Activated CD8-positive, alpha-beta T cell treated with anti-CD3 and anti-CD28 coated beads for 36 hours (primary cell): Measurements from ENCODE around the gene ADCY4. TPM values are rescaled to one million over a fixed set of nuclear protein-coding genes. Genes with fewer than 3 reads are reported as not detected.

Experiments
- ATAC-seq: fragments of 200-7000 bp; cut with Tn5 transposase; one replicate; pipeline ENCODE4 v1.10.0; 2021; ENCODE audit warnings: mild to moderate bottlenecking, moderate library complexity
- CTCF ChIA-PET: fragments of 350-600 bp; sonication (Branson Sonifier 250); formaldehyde crosslinking; loops from one replicate; lab custom pipeline; 2021; ENCODE audit warnings: antibody characterized with exemption; lab: Charles Lee
- POLR2A ChIA-PET: fragments of 350-600 bp; sonication (Branson Sonifier 250); formaldehyde crosslinking; loops from one replicate; lab custom pipeline; 2021; ENCODE audit warnings: antibody characterized with exemption; lab: Charles Lee
- DNase-seq: peaks from one replicate; pipeline ENCODE4 v3.0.0-alpha.2; 2020
- H3K27ac Mint-ChIP-seq: one replicate; pipeline ENCODE4 v1.8.0; 2021; ENCODE audit warnings: mild to moderate bottlenecking, mixed read lengths
- H3K27me3 Mint-ChIP-seq: one replicate; pipeline ENCODE4 v1.8.0; 2021; ENCODE audit warnings: mixed read lengths
- H3K36me3 Mint-ChIP-seq: one replicate; pipeline ENCODE4 v1.8.0; 2021; ENCODE audit warnings: low read depth, mixed read lengths
- H3K4me1 Mint-ChIP-seq: one replicate; pipeline ENCODE4 v1.8.0; 2021; ENCODE audit warnings: low read depth, mixed read lengths
- H3K4me3 Mint-ChIP-seq: one replicate; pipeline ENCODE4 v1.8.0; 2021; ENCODE audit warnings: mild to moderate bottlenecking, moderate library complexity, mixed read lengths
- H3K9me3 Mint-ChIP-seq: one replicate; pipeline ENCODE4 v1.8.0; 2021; ENCODE audit warnings: mixed read lengths
- intact Hi-C: fragments of 100-400 bp; cut with micrococcal nuclease; formaldehyde crosslinking; loops from one replicate; pipeline ENCODE4 v1.10.0; 2022
- total RNA-seq, 2 experiments: library from RNA; stranded (reverse); gene quantifications; one replicate each; pipeline ENCODE4 v1.2.3, GENCODE V29; 2021
- TF ChIP-seq, protein P1 (sequence below): fragments of 200-600 bp; IDR thresholded peaks from one replicate; pipeline ENCODE4 v1.8.0; 2022; ENCODE audit warnings: antibody characterized with exemption, mild to moderate bottlenecking

ADCY4 gene
- total RNA-seq, 2 experiments from 2014 or later: 1.3 to 1.5 TPM

DNA sequence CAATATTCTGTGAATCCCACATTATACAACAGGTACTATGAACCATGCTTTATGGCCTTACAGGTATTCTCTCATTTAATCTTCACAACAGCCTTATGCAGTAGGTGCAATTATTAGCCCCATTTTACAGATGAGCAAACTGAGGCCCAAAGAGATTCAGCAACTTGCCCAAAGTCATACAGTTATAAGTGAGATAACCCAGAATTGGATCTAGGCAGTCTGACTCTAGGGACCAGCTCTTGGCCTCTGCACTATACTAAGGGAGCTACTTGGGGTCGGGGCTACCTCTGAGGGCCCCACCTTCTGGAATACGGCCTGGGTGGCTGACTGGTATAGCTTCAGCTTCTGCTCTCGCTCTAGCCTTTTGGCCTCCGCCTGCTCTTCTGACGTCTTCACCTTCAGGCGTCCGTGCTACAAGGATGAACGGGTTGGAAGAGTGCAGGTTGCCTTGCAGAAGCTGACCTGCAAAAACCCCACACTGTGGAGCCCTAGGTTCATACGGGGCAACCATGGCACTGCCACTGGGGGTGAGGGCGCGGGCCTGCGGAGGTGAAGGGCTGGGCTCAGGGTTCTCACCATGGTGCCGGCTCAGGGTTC is 64.2 kb downstream of the ADCY4 start:
- H3K9me3 Mint-ChIP-seq: no peaks in the 10 kb centered on the region
- CTCF ChIA-PET: interaction anchor here (0.7 to 5.4 kb wide), 19 partner anchors 8 to 166 kb away, joined by 3 to 66 read pairs (median 7); partner anchors contain the start of genes CIDEB, DHRS1, LTB4R and LTB4R2
- H3K27ac Mint-ChIP-seq: peak overlapping the region; percentile 94
- H3K4me3 Mint-ChIP-seq: peak overlapping the region; percentile 82
- DNase-seq (no peak), ATAC-seq (no peak)
- TF ChIP-seq, protein P1, sequence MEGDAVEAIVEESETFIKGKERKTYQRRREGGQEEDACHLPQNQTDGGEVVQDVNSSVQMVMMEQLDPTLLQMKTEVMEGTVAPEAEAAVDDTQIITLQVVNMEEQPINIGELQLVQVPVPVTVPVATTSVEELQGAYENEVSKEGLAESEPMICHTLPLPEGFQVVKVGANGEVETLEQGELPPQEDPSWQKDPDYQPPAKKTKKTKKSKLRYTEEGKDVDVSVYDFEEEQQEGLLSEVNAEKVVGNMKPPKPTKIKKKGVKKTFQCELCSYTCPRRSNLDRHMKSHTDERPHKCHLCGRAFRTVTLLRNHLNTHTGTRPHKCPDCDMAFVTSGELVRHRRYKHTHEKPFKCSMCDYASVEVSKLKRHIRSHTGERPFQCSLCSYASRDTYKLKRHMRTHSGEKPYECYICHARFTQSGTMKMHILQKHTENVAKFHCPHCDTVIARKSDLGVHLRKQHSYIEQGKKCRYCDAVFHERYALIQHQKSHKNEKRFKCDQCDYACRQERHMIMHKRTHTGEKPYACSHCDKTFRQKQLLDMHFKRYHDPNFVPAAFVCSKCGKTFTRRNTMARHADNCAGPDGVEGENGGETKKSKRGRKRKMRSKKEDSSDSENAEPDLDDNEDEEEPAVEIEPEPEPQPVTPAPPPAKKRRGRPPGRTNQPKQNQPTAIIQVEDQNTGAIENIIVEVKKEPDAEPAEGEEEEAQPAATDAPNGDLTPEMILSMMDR: no peak
- H3K27me3 Mint-ChIP-seq: no peaks in the 10 kb centered on the region
- POLR2A ChIA-PET: interaction anchor here (0.6 to 4.7 kb wide), 22 partner anchors 9 to 146 kb away, joined by 3 to 21 read pairs (median 4); partner anchors contain the start of genes CIDEB, LTB4R, LTB4R2 and PSME2
- peaks cover 39% of the 10 kb centered on the region for H3K4me1 Mint-ChIP-seq
- intact Hi-C loops: loop anchor here (2.0 kb wide), 1 partner anchor 24 kb away; no protein-coding TSS in a partner anchor
- H3K36me3 Mint-ChIP-seq: peaks cover 21% of the 10 kb centered on the region

DNA sequence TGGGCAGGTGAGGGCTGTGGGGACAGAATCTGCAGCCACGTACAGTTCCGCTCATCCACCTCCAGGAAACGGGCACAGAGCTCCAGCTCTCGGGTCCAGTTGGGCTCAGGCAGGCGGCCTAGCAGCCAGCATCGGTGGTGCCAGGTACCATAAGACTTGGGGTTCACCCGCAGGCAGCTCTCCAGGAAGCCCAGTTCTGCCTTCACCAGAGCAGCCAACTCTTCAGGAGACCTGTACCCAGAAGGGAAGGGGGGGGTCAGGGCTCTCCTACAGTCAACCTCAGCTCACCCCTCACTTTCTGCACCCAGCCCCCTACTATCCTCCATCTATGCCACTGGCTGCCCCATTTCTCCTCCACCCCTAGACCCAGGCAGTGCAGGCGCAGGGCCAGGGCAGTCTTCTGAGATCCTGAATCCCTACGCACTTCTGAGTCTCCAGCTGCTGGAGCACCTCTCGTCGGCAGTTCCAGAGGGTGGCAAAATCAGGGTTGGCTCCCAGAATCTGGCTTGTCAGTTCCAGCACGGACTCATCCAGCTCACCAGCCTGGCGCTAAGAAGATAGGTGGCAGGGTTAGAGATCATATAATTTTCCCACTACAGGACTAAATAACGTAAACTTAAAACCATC is 64.8 kb downstream of the ADCY4 start:
- POLR2A ChIA-PET: interaction anchor here (0.7 to 4.7 kb wide), 17 partner anchors 8 to 123 kb away, joined by 3 to 21 read pairs (median 4); partner anchors contain the start of genes LTB4R, PSME2, RNF31 and TINF2
- H3K9me3 Mint-ChIP-seq: no peaks in the 10 kb centered on the region
- intact Hi-C loops: loop anchor here (2.0 kb wide), 1 partner anchor 23 kb away; no protein-coding TSS in a partner anchor
- peaks cover 37% of the 10 kb centered on the region for H3K4me1 Mint-ChIP-seq
- H3K27me3 Mint-ChIP-seq: no peaks in the 10 kb centered on the region
- ATAC-seq (no peak), DNase-seq (no peak)
- H3K36me3 Mint-ChIP-seq: peaks cover 21% of the 10 kb centered on the region
- no peak overlapping the region for H3K27ac Mint-ChIP-seq
- CTCF ChIA-PET: interaction anchor here (1.1 to 5.4 kb wide), 10 partner anchors 10 to 38 kb away, joined by 3 to 66 read pairs (median 10); partner anchors contain the start of genes CIDEB, DHRS1, NOP9 and TINF2
- H3K4me3 Mint-ChIP-seq: peak overlapping the region; percentile 82
- TF ChIP-seq, protein P1: no peak

DNA sequence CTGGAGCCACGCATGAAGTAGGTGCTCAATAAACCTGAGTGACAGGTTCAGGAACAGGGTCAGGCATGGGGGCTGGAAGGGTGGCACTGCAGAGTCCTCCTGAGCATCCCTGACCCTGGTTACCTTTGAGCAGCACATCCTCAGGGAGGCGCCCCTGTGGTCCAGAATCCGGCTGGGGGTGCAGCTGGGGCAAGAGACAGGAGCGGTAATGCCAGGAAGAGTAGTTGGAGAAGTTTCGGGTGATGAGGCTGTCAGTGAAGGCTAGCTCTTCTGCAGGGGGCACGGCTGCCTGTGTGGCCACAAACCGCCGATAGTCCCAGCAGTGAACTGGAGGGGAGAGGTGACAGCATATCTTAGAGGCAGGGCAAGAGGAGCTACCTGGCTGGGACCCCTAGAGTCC is 65.5 kb downstream of the ADCY4 start:
- Mint-ChIP-seq H3K27ac (no peak overlapping the region), H3K4me1 (peaks cover 36% of the 10 kb centered on the region), H3K36me3 (peaks cover 21% of the 10 kb centered on the region), H3K27me3 (no peaks in the 10 kb centered on the region), H3K4me3 (no peak overlapping the region), H3K9me3 (no peaks in the 10 kb centered on the region)
- CTCF ChIA-PET: interaction anchor here (1.7 to 5.4 kb wide), 6 partner anchors 11 to 38 kb away, joined by 7 to 66 read pairs (median 31); partner anchors contain the start of genes CIDEB, DHRS1, NOP9 and TINF2
- no peak for ATAC-seq
- POLR2A ChIA-PET: interaction anchor here (0.7 to 4.7 kb wide), 7 partner anchors 8 to 42 kb away, joined by 3 to 21 read pairs (median 5); partner anchors contain the start of genes LTB4R and TINF2
- intact Hi-C loops: no loop called here
- DNase-seq: no peak
- TF ChIP-seq, protein P1: no peak

Other genes with a start within 250 kb of the ADCY4 start
- 10 to 100 TPM; 90.3 to 93.1 TPM for gene PCK2, start 240.8 kb downstream of the ADCY4 start, total RNA-seq
- 10 to 100 TPM; 59.9 to 63.9 TPM for gene DCAF11, start 220.3 kb downstream of the ADCY4 start, total RNA-seq
- 1 to 10 TPM; 1.8 to 2.5 TPM for gene NRL, start 220.1 kb downstream of the ADCY4 start, total RNA-seq
- gene FITM1, start 204.4 kb downstream of the ADCY4 start, total RNA-seq: under 1 TPM; 0.56 to 0.69 TPM
- gene PSME1, start 198.9 kb downstream of the ADCY4 start, total RNA-seq: 100 to 1,000 TPM; 451 to 460 TPM
- 10 to 100 TPM; 39.0 to 39.9 TPM for gene EMC9, start 193.5 kb downstream of the ADCY4 start, total RNA-seq
- 100 to 1,000 TPM; 440 TPM for gene PSME2, start 188.5 kb downstream of the ADCY4 start, total RNA-seq
- 10 to 100 TPM; 71.6 to 75.0 TPM for gene RNF31, start 187.6 kb downstream of the ADCY4 start, total RNA-seq
- 100 to 1,000 TPM; 112 to 118 TPM for gene IRF9, start 173.8 kb downstream of the ADCY4 start, total RNA-seq
- 10 to 100 TPM; 25.0 to 32.9 TPM for gene REC8, start 163.0 kb downstream of the ADCY4 start, total RNA-seq
- 100 to 1,000 TPM in 1 of 2 experiments, 10 to 100 TPM in 1; 98.4 to 102 TPM for gene IPO4, start 146.3 kb downstream of the ADCY4 start, total RNA-seq
- 10 to 100 TPM; 16.3 to 18.0 TPM for gene TM9SF1, start 139.6 kb downstream of the ADCY4 start, total RNA-seq
- under 1 TPM in 1 of 2 experiments, not detected in 1; 0.18 TPM for gene TSSK4, start 129.4 kb downstream of the ADCY4 start, total RNA-seq
- gene CHMP4A, start 121.6 kb downstream of the ADCY4 start, total RNA-seq: 10 to 100 TPM; 55.6 to 61.8 TPM
- gene MDP1, start 119.0 kb downstream of the ADCY4 start, total RNA-seq: 10 to 100 TPM; 11.2 to 11.3 TPM
- 100 to 1,000 TPM; 167 to 172 TPM for gene NEDD8, start 102.7 kb downstream of the ADCY4 start, total RNA-seq
- gene GMPR2, start 102.1 kb downstream of the ADCY4 start, total RNA-seq: 10 to 100 TPM; 45.6 to 49.3 TPM
- 10 to 100 TPM; 77.4 to 84.9 TPM for gene TINF2, start 92.4 kb downstream of the ADCY4 start, total RNA-seq
- 1 to 10 TPM; 3.0 to 3.1 TPM for gene TGM1, start 71.9 kb downstream of the ADCY4 start, total RNA-seq
- 10 to 100 TPM; 37.6 to 42.7 TPM for gene RABGGTA, start 63.5 kb downstream of the ADCY4 start, total RNA-seq
- gene DHRS1, start 35.3 kb downstream of the ADCY4 start, total RNA-seq: 10 to 100 TPM; 11.9 to 13.6 TPM
- gene NOP9, start 35.2 kb downstream of the ADCY4 start, total RNA-seq: 10 to 100 TPM; 33.5 to 33.6 TPM
- gene CIDEB, start 27.1 kb downstream of the ADCY4 start, total RNA-seq: 10 to 100 TPM; 12.1 to 13.6 TPM
- gene LTB4R2, start 24.9 kb downstream of the ADCY4 start, total RNA-seq: 10 to 100 TPM in 1 of 2 experiments, 1 to 10 TPM in 1; 9.6 to 12.0 TPM
- 10 to 100 TPM; 11.6 to 11.7 TPM for gene LTB4R, start 23.6 kb downstream of the ADCY4 start, total RNA-seq
- gene RIPK3, start 4.9 kb upstream of the ADCY4 start, total RNA-seq: 1 to 10 TPM; 5.9 to 6.5 TPM
- gene NFATC4, start 33.1 kb upstream of the ADCY4 start, total RNA-seq: 1 to 10 TPM; 1.3 to 2.0 TPM
- under 1 TPM; 0.05 to 0.27 TPM for gene NYNRIN, start 63.9 kb upstream of the ADCY4 start, total RNA-seq
- gene CBLN3, start 94.6 kb upstream of the ADCY4 start, total RNA-seq: 1 to 10 TPM; 2.9 TPM
- gene KHNYN, start 94.9 kb upstream of the ADCY4 start, total RNA-seq: 10 to 100 TPM; 47.5 to 51.7 TPM
- gene SDR39U1, start 107.7 kb upstream of the ADCY4 start, total RNA-seq: 10 to 100 TPM; 43.6 to 55.5 TPM
- gene CMA1, start 173.2 kb upstream of the ADCY4 start, total RNA-seq: under 1 TPM in 1 of 2 experiments, not detected in 1; 0.34 TPM
- gene CTSG, start 241.2 kb upstream of the ADCY4 start, total RNA-seq: not detected